ENCODE measurements around the gene UBXN10.

UBXN10 gene

DNA sequence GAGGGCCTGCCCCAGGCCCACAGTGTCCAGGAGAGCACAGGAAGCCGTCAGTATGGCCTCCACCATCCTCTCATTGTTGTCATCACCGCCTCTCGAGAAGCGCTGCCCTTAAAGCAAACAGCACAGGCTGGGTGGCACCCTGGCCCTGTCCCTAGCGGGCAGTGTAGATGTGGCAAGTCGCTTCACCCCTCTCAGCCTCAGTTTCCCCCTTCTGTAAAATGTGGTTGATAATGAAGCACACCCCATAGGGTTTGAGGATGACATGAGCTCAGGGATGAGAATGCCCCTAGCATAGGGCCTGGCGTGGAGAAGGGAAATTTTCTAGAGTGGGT is 33.3 kb upstream of the UBXN10 start:
- no peak for DNase-seq

DNA sequence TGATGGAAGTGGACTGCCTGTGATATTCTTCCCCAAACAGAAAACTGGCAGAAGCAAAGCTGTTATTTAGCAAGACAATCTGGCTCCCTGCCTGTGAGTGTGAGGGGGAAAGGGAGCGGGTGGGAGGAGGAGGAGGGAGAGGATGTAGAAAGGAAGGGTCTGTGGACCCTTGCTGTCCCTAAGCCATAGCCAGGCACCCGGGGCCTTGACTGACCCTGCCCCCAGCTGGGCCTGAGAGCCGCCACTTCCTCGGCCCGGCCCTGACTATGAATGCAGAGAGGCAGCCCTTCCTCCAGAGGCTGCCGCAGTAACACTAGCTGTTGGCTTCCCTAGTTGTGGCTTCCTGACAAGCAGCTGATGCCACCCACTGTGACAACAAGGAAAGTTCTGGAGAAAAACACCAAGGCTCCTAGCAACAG is 32.9 kb upstream of the UBXN10 start:
- DNase-seq: peak; percentile 64

DNA sequence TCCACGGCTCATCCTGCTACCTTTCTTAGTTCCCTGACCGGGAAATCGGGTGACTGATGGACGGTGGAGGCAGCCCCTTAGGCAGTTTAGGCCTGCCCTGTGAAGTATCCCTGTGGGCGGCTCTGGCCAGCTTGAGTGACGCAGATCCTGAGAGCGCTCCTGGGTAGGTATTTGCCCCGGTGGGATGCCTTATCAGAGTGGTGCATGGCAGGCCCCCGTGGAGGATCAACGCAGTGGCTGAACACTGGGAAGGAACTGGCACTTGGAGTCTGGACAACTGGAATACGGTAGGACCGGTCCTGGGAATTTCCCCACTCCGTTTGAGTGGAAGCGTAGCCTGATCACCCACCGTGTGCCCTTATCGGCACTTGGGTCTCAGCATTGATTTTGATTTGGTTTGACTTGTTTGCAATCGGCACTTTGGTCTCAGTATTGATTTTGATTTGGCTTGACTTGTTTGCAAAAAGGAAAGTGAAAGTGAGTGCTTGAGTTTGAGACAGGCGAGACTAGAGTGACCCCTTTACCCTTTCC is 31.5 kb upstream of the UBXN10 start:
- no peak for DNase-seq

DNA sequence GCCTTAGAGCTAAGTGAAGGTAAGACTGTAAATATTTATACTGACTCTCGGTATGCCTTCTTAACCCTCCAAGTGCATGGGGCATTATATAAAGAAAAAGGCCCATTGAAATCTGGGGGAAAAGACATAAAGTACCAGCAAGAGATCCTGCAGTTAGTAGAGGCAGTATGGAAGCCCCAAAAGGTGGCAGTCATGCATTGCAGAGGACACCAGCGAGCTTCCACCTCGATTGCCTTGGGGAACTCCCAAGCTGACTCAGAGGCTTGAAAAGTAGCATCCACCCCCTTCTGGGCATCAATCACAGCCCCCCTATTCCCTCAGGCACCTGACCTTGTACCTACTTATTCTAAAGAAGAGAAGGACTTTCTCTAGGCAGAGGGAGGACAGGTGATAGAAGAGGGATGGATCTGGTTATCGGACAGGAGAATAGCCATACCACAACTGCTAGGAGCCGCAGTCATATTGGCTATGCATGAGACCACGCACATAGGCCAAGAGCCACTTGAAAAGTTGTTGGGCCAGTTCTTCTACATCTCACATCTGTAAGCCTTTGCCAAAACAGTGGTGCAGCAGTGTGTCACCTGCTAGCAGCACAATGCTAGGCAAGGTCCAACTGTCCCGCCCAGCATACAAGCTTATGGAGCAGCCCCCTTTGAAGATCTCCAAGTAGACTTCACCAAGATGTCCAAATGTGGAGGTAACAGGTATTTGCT is 27.4 kb upstream of the UBXN10 start:
- no peak for DNase-seq

DNA sequence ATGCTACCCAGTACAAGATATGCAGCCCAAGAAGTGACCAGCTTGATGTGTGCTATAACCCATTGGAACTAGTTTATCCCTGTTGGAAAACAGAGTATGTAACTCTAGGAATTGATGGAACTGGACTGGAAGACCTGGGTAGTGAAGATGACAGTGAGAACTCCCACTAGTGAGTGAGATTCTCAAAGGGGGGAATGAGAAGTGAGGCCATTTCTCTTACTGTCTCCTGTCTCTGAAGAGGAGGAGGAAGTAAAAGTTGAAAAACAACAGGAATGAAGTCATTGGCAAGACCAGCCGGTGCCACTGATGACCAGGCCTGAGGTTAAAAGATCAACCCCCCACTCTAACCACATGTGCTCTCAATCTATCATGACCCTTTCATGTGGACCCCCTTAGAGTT is 25.9 kb upstream of the UBXN10 start:
- no peak for DNase-seq

DNA sequence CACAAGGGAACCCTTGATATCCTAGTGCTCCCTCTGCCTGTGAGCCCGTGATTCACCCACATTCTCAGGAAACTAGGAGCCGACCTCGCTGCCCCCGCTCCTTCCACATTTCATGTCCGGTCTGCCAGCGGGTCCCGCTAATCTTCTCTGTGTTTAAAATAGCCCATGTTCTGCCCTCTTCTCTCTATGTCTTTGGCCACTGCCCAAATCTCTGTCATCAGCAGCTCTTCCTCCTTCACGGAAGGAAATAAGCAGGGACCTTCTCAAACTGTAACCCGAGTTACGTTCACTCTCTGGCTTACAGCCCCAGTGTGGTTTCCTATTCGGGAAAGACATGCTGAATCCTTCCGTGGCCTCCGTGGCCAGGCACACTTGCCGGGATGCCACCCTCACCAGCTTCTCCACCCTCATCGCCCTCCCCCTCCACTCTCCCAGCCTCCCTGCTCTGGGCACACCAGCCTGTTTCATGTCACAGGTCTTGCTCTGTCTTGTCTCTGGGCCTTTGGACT is 21.1 kb upstream of the UBXN10 start:
- DNase-seq: no peak

DNA sequence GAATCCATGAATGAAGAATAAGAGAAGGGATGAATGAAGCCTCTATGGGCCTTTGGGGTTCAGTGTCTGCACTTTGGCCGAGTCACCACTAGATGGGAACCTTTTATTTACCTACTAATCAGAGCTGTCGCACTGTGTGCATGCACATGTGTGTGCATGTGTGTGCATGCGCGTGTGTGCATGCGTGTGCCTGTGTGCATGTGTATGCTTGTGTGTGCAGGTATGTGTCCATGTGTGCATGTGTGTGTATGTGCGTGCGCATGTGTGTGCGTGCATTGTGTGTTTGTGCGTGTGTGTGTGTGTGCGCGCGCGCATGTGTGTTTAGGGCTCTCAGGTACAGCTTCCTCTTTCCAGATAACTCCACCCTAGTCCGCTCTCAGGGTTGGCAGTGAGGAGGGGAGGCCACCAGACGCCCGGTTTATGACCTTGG is 20.4 kb upstream of the UBXN10 start:
- no peak for DNase-seq

DNA sequence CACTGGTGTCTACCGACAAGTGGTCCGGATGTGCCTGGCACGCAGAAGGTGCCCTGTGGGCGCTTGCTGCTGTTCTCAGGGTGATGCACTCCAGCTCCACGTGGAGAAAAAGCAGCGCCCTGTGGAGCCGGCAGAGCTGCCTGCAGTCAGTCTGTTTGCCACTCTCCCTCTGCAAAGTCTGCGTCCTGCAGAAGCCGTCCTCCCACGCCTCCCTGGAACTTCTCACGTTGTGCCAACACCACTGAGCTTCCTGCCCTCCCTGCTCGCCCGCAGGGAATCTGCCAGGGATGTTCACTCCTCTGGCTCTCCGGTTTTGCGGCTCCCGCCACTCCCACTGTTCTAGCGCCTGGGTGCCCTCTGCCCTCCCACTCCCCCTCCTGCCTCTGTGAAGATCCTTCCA is 19.8 kb upstream of the UBXN10 start:
- DNase-seq: no peak

DNA sequence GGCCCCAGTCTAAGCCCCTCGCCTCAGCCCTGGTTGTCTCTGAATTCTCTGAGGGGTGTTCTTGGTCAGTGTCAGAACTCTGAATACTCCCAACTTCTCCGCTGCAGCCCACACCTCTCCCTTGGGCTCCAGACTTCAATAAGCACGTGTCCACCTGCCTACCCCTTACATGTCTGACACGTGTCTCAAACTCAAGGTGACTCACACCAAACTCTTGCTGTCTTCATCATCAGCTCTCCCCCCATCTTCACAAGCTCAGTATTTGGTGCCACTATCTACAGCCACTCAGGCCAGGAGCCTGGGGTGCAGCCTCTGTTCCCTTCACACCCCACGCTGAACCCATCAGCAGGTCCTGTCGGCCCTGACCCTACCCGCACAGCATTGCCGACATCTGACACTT is 18.8 kb upstream of the UBXN10 start:
- DNase-seq: no peak

DNA sequence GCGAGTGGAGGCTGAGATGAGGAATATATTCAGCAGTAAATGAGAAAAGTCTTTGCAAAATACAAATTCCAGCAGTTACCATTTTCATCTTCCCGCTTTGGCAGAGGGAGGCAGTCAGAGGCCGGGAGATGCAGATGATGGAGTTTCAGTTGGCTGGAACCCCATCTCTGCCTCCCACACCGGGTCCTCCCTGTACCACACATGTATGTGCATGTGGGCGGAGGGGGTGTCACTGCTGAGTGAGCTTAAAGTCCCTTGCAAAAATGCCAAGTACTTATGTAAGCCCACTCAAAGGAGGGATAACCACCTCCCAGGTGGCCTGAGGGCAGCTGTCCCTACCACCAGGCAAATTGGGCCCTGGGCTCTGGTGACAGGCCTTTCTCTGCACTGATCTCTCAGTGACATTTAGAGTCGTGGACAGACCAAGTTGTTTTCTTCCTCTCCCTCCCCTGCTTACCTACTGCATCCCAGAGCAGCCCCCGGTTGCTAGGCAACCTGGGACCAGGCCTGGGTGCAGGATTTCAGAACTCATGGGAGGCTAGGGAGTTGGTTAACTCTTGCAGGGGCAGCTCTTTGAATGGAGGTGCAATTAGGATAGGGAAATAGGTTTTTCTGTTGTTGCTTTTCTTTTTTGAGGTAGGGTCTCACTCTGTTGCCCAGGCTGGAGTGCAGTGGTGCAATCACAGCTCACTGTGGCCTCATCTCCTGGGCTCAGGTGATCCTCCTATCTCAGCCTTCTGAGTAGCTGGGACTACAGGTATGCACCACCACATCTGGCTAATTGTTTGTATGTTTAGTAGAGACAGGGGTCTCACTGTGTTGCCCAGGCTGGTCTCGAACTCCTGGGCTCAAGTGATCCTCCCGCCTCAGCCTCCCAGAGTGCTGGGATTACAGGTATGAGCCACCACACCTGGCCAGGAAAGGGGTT is 17.1 kb upstream of the UBXN10 start:
- DNase-seq: no peak

DNA sequence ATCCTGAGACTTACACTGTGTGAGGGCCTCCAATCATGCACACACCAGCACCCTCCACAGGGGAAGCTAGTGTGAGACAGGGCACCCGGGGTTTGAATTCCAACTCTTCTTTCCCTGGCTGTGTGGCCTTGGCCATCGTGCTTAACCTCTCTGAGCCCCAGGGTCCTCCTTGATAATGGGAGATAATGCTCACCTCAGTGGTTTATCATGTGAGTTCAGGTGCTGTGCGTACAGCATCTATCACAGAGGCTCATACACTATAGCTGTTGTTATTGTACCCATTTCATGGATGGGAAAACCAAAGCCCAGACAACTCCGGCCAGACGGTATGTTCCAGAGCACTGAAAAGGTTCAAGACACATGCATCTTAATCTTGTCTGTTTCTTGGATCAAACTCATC is 16.0 kb upstream of the UBXN10 start:
- DNase-seq: no peak

DNA sequence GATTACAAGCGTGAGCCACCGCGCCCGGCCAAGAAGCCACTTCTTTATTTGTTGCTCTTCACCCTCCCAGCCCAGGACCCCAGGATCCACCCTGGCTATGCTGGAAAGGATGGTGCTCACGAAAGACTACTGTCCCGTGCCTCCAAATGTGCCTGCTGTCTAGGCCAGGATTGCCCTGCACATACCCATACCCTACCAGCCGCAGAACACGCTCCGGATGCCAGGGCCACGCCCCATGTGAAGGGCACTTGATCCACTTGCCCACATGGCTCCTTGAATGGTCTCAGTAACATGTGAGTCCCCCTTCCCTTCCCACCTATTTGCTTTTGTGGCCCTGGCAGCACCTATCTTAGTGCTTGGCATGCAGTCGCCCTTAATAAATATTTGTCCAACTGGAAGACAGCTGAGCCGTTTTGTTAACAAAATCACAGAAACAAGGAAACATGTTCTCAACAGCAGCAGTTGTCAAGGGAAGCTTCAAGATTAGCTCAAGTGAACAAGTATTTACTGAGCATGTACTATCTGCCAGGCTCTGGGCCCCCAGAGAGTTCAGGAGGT is 13.8 kb upstream of the UBXN10 start:
- no peak for DNase-seq

DNA sequence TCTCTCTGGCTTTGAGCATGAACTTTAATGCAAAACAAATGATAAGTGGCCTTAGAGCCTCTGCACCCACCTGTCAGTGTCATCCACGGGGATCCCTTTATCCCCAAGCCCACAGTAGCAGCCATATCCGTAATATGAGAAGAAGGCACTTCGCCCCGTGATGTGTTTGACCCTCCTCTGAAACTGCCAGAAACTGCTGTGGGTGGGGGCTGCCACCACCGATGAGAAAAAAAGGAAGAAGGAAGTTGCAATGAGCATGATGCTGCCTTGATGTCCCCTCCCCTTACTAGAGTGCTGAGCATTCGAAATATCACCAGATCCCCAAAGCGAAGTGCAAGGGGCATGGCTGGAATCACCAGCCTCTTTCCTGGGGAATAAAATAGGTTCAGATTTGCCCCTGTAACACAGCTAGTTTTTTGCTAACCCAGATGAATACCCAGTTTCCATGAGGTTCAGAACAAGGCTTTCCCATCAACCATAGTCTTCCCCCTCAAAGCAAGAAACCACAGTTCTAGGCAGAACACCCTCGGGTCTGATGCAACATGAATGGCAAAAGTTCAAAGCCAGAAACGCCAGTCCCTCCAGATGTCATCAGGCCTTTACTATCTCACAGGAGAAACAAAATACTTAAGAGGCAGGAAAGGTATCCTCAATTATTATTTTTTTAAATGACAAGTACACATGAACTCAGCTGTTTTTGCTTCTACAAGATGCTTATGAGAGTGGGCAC is 10.8 kb upstream of the UBXN10 start:
- no peak for DNase-seq

DNA sequence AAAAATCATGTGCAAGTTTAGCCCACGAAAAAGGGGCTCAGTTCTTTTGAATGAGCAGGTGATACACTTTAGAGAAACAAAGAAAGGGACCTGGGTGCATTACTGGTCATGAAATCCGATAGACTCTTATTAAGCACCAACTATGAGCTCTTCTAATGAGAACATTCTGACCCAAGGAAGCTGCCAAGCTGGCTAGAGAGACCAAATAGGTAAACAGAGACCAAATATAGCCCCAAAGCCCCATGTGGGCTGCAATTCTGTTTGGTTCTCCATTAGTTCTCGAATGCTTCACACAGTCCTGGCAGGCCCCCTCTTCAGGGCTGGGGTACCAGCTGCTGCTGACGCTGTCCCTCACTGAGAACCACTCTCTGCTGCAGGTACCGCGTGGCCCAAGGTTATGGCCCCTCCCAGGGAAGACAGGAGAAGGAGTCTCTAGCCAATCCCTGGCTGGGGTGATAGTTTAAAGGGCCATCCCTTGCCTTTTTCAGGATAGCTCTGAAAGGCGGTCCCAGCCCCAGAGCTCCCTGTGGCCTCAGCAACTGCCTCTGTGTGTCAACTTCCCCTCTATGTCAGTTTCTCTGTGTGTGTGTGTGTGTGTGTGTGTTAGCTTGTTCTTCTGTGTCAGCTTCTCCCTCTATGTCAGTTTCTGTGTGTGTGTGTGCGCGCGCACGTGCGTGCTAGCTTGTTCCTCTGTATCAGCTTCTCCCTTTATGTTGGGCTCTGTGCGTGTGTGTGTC is 7.1 kb upstream of the UBXN10 start:
- no peak for DNase-seq

DNA sequence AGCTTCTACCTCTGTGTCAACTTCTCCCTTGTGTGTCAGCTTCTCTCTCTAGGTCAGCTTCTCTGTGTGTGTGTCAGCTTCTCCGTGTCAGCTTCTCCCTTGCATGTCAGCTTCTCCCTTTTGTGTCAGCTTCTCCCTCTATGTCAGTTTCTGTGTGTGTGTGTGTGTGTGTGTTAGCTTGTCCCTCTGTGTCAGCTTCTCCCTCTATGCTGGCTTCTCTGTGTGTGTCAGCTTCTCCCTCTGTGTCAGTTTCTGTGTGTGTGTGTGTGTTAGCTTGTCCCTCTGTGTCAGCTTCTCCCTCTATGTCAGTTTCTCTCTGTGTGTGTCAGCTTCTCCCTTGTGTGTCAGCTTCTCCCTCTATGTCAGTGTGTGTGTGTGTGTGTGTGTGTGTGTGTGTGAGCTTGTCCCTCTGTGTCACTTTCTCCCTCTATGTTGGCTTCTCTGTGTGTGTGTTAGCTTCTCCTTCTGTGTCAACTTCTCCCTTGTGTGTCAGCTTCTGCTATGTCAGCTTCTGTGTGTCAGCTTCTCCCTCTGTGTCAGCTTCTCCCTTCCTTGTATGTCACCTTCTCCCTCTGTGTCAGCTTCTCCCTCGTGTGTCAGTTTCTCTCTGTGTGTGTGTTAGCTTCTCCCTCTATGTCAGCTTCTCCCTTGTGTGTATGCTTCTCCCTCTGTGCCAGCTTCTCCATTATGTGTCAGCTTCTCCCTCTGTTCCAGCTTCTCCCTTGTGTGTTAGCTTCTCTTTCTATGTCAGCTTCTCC is 6.3 kb upstream of the UBXN10 start:
- DNase-seq: no peak

DNA sequence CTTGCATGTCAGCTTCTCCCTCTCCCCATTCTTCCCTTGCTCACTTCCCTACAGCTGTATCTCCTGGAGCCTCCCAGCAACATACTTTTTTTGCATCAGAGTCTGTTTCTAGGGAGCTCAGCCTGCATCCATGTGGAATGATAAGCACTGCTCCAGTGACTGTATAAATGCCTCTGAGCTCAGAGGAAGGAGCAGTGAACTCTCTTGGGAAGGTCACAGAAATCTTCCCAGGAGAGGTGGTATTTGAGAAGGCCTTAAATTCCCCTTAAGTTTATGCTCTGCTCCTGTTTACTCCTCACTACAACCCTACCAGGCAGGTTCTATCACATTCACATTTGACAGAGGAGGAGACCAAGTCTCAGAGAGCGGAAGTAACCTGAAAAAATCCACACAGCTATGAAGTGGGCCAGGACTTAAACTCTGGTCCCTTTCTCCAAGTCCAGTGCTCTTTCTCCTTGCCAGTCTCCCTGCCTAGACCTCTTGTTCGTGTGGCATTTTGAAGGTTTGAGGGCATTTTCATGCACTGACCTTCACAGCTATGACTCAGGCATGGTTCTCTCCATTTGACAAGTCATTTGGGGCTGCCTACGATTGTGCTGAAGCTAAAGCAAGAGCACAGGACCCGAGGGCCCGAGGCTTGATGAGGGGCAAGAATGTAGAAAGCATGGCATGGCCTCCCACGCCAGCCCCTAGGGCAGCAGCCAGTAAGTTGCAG is 5.6 kb upstream of the UBXN10 start:
- no peak for DNase-seq

DNA sequence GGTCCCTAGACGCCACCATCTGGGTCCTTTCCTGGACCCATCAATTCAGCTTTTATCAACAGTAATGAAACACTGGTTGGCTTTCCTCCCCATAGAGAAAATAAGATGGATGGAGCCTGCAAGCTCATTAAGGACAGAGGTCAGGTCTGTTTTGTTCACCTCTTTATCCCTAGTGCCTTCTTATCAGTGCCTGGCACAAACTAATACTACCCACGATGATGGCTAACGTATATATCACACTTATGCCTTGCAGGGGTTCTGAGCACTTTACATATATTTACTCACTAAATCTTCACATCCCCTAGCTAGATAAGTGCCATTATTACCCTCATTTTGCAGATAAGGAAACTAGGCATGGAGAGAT is 5.1 kb upstream of the UBXN10 start:
- no peak for DNase-seq

DNA sequence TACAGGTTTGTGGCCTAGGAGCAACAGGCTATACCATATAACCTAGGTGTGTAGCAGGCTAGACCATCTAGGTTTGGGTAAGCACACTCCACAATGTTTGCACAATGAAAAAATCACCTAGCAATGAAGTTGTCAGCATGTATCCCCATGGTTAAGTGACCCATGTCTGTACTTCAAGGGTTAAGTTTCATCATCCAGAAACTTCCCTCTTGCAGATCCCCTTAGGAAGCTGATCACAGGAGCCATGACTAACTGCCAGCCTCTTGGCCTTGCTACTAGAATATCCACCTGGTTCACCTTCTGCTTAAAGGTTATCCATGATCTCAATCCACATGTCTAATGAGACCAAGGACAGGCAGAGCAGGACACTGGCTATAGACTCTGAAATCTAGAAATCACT is 3.5 kb upstream of the UBXN10 start:
- no peak for DNase-seq

DNA sequence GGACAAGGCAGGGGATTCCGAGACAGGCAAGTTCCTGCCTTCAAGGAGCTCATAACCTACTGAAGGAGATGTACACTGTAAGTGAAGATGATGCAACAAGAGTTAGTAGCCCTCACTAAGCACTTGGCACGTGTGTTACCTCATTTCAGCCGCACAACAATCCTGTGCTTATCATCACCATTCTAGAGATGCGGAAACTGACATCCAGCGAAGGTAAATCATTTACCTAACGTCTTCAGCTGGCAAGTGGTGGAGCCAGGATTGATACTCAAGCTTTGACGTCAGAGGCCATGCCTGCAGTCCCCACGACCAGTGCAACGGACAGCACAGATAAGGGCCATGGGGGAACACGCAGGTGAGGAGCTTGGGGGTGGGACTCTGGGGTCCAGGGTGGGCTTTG is 2.9 kb upstream of the UBXN10 start:
- no peak for DNase-seq

DNA sequence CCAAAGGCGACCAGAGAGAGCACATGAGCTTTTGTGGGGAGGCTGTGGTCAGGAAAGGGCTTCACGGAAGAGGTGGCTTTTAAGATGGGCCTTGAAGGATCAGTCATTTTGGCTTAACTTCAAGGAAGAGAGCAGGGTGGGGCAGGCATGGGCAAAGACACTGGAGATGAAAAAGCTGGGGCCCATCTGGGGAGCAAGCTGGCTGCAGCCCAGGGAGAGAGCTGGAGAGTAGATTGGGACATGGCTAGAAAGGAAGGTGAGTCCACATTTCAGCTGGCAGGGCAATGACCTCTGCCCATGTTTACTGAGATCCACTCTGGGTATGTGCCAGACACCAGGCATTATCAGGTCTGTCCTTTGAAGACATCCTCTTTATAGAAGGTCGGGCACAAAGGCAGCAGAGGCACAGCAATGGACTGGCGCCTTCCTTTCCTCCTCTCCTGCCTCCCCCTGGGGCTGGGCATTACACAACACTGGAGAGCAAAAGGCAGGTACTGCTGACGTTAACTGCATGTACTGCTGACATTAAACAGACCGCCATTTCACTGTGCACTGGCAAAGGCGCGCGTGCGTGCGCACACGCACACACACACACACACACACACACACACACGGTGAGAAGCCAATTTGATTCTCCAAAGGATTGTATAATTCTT is 2.2 kb upstream of the UBXN10 start:
- peak; percentile 65 for DNase-seq

All from DMS153 (cell line).